ENCODE data around the gene ABCC9. TPM values are rescaled to one million over a fixed set of nuclear protein-coding genes. Genes with fewer than 3 reads are reported as not detected.

The ABCC9 gene
- total RNA-seq, 1 donor from 2014 or later: 32.6 TPM

GRCh38 chr12:21809100-21809499 is 132.1 kb downstream of the ABCC9 start:
- ATAC-seq: no peak
- Histone ChIP-seq H3K4me3 (no peak overlapping the region), H3K27me3 (no peaks in the 10 kb centered on the region), H3K36me3 (no peaks in the 10 kb centered on the region), H3K27ac (no peak overlapping the region), H3K4me1 (no peaks in the 10 kb centered on the region), H3K9me3 (no peaks in the 10 kb centered on the region)
- TF ChIP-seq, protein P1, sequence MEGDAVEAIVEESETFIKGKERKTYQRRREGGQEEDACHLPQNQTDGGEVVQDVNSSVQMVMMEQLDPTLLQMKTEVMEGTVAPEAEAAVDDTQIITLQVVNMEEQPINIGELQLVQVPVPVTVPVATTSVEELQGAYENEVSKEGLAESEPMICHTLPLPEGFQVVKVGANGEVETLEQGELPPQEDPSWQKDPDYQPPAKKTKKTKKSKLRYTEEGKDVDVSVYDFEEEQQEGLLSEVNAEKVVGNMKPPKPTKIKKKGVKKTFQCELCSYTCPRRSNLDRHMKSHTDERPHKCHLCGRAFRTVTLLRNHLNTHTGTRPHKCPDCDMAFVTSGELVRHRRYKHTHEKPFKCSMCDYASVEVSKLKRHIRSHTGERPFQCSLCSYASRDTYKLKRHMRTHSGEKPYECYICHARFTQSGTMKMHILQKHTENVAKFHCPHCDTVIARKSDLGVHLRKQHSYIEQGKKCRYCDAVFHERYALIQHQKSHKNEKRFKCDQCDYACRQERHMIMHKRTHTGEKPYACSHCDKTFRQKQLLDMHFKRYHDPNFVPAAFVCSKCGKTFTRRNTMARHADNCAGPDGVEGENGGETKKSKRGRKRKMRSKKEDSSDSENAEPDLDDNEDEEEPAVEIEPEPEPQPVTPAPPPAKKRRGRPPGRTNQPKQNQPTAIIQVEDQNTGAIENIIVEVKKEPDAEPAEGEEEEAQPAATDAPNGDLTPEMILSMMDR (IDR thresholded peaks at IDR 0.05): no peak
- intact Hi-C loops (cut with DNase I): no loop called here
- no peak for DNase-seq

- no peak for ATAC-seq
Observed at GRCh38 chr12:21806255-21806654, 135.0 kb downstream of the ABCC9 start.

DNA sequence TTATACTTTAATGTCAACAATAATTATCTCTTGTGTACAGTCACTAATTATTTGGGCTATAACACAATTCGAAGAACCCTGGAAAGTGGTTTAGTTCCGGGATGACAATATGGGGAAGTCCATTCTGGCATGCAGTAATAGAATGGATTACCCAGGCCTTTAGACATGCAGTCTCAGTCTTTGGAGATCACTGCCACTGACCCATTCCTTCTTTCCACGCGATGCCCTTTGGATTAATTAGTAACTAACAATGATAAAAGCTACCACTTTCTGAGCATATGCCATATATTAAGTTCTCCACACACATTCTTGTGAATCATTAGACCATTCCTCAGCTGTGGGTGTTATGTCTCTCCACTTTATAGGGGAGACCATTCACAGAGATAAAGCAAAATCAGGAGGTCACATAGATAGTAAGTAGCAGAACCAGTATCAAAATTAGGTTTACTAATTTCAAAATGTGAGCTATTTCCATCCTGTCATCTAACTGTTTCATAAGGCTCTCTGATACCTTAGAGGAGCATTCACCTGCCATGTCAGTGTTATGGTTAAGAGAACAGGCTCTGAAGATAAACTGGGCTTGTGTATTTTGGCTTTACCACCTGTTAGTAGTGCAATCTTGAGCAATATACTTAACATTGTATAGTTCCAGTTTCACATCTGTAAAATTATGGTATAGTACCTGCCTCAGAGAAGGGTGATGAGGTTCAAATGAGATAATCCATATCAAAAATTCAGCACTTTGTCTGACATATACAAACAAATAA is 139.5 kb downstream of the ABCC9 start:
- TF ChIP-seq, protein P1 (IDR thresholded peaks at IDR 0.05): no peak
- no peak overlapping the region for H3K4me3 ChIP-seq
- no peaks in the 10 kb centered on the region for H3K9me3 ChIP-seq
- intact Hi-C loops (cut with DNase I): no loop called here
- H3K36me3 ChIP-seq: no peaks in the 10 kb centered on the region
- no peak overlapping the region for H3K27ac ChIP-seq
- no peak for DNase-seq
- no peaks in the 10 kb centered on the region for H3K27me3 ChIP-seq
- ATAC-seq: no peak
- no peaks in the 10 kb centered on the region for H3K4me1 ChIP-seq

More at GRCh38 chr12:21806255-21806654, 135.0 kb downstream of the ABCC9 start:
- Histone ChIP-seq H3K4me1 (no peaks in the 10 kb centered on the region), H3K27ac (no peak overlapping the region), H3K36me3 (no peaks in the 10 kb centered on the region), H3K4me3 (no peak overlapping the region), H3K9me3 (no peaks in the 10 kb centered on the region), H3K27me3 (no peaks in the 10 kb centered on the region)
- intact Hi-C loops (cut with DNase I): no loop called here
- TF ChIP-seq, protein P1 (IDR thresholded peaks at IDR 0.05): no peak
- no peak for DNase-seq

GRCh38 chr12:21800011-21800410 is 141.2 kb downstream of the ABCC9 start:
- TF ChIP-seq, protein P1 (IDR thresholded peaks at IDR 0.05): no peak
- DNase-seq (no peak), ATAC-seq (no peak)
- Histone ChIP-seq H3K36me3 (no peaks in the 10 kb centered on the region), H3K9me3 (no peaks in the 10 kb centered on the region), H3K27ac (no peak overlapping the region), H3K4me1 (no peaks in the 10 kb centered on the region), H3K27me3 (no peaks in the 10 kb centered on the region), H3K4me3 (no peak overlapping the region)
- intact Hi-C loops (cut with DNase I): no loop called here

DNA sequence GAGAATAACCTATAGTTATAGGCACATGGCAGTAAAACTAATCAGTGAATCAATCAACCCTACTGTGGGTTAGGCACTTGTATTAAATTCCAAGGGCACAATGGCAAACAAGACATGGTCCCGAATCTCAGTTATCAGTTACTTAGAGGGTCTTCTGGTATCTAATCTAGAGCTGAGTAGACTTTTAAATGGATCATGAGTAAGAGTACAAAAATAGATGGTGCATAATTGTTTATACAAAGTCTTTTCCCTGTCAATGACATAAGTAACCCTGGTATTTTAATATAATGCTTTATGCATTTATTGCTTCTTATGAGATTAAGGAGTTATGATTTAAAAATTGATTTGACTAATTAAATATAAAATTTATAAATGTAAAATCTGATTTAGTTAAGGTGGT is 143.7 kb downstream of the ABCC9 start:
- no peak overlapping the region for H3K27ac ChIP-seq
- ATAC-seq (no peak), DNase-seq (no peak)
- H3K36me3 ChIP-seq: no peaks in the 10 kb centered on the region
- H3K4me1 ChIP-seq: no peaks in the 10 kb centered on the region
- intact Hi-C loops (cut with DNase I): no loop called here
- H3K4me3 ChIP-seq: no peak overlapping the region
- no peaks in the 10 kb centered on the region for H3K9me3 ChIP-seq
- H3K27me3 ChIP-seq: no peaks in the 10 kb centered on the region
- TF ChIP-seq, protein P1 (IDR thresholded peaks at IDR 0.05): no peak

Measured in upper lobe of right lung (tissue), 1 donor.